ENCODE measurements around the gene DIS3L2. TPM values are rescaled to one million over a fixed set of nuclear protein-coding genes. Genes with fewer than 3 reads are reported as not detected.

The DIS3L2 gene
- total RNA-seq, 2 experiments from 2014 or later, result 25.6 to 34.5 TPM

DNA sequence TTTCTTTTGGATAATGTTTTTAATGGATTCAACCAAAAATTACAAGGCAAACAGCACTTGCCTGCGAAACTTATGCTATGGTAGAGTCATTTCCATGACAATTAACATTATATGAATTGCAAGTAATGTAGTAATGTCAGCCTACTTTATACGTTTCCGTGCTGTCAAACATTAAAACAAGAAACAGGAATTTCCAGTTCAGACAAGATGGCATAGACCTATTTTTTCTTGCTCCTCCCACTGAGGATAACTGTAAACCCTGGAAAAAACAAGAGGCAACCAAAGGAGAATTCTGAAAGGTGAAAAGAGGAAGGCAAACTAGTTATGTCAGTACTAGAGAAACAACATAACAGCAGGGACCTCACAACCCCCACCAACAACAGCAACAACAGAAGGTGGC is 170.7 kb downstream of the DIS3L2 start:
- H3K4me3 Mint-ChIP-seq, result no peak overlapping the region
- intact Hi-C loops (cut with DNase I, micrococcal nuclease), result no loop called here
- ChIA-PET CTCF (no interaction called here), POLR2A (interaction anchor here (0.7 kb wide), 1 partner anchor 178 kb away, joined by 3 read pairs; no protein-coding TSS in a partner anchor)
- H3K36me3 Mint-ChIP-seq (ENCODE audit: low read depth), result peaks cover 6% of the 10 kb centered on the region
- no peak overlapping the region for H3K27ac Mint-ChIP-seq
- H3K9me3 Mint-ChIP-seq (ENCODE audit: low read depth), result no peaks in the 10 kb centered on the region
- no peak for DNase-seq
- H3K4me1 Mint-ChIP-seq, result peaks cover 11% of the 10 kb centered on the region
- H3K27me3 Mint-ChIP-seq, result no peaks in the 10 kb centered on the region
- ATAC-seq, result no peak

DNA sequence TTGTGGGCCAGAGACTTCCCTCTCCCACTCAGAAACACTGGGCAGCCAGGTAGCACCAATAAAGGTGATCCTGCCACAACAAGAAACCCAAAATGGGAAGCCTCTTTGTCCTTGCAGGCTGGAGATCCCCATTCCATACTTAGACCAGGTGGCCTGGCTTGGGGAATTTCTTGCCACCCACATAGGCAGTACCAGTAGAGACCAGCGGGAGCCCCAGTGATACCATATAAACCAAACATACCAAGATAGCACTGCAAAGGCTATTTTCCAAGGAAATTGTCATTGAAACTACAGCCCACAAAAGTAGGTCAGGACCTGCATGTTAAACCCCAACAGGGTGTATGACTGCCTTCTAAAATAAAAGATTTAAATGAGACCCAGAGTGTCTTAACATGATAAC is 171.6 kb downstream of the DIS3L2 start:
- intact Hi-C loops (cut with DNase I, micrococcal nuclease), result no loop called here
- Mint-ChIP-seq H3K27ac (no peak overlapping the region), H3K9me3 (ENCODE audit: low read depth) (no peaks in the 10 kb centered on the region), H3K4me1 (peaks cover 18% of the 10 kb centered on the region), H3K4me3 (no peak overlapping the region), H3K36me3 (ENCODE audit: low read depth) (peaks cover 6% of the 10 kb centered on the region), H3K27me3 (no peaks in the 10 kb centered on the region)
- ATAC-seq, result no peak
- ChIA-PET POLR2A (no interaction called here), CTCF (no interaction called here)
- DNase-seq, result no peak

DNA sequence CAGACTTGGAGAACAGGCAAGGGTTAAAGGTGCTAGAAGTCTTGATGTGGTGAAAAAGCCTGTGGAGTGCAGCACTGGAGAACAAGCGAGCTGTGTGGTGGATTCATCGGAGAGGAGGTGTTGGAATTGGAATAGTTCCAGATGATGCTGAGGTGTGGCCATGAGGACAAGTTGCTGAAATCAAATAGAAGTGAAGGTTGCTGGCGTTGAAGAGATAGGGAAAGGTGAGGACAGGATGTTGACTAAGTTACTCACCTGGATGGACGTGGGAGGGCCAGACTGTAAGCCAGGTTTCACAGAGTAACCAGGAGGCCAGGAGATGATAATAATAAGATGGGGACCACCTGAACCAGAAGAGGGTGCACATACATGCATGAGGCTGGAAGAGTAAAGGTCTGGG is 173.4 kb downstream of the DIS3L2 start:
- ChIA-PET CTCF (interaction anchor here (0.6 to 1.3 kb wide), 2 partner anchors 234 to 304 kb away, joined by 4 read pairs; no protein-coding TSS in a partner anchor), POLR2A (no interaction called here)
- no peak overlapping the region for H3K4me3 Mint-ChIP-seq
- ATAC-seq (no peak), DNase-seq (no peak)
- no peaks in the 10 kb centered on the region for H3K27me3 Mint-ChIP-seq
- H3K27ac Mint-ChIP-seq, result no peak overlapping the region
- intact Hi-C loops (cut with DNase I, micrococcal nuclease), result no loop called here
- H3K36me3 Mint-ChIP-seq (ENCODE audit: low read depth), result peaks cover 8% of the 10 kb centered on the region
- H3K9me3 Mint-ChIP-seq (ENCODE audit: low read depth), result no peaks in the 10 kb centered on the region
- peaks cover 34% of the 10 kb centered on the region for H3K4me1 Mint-ChIP-seq

DNA sequence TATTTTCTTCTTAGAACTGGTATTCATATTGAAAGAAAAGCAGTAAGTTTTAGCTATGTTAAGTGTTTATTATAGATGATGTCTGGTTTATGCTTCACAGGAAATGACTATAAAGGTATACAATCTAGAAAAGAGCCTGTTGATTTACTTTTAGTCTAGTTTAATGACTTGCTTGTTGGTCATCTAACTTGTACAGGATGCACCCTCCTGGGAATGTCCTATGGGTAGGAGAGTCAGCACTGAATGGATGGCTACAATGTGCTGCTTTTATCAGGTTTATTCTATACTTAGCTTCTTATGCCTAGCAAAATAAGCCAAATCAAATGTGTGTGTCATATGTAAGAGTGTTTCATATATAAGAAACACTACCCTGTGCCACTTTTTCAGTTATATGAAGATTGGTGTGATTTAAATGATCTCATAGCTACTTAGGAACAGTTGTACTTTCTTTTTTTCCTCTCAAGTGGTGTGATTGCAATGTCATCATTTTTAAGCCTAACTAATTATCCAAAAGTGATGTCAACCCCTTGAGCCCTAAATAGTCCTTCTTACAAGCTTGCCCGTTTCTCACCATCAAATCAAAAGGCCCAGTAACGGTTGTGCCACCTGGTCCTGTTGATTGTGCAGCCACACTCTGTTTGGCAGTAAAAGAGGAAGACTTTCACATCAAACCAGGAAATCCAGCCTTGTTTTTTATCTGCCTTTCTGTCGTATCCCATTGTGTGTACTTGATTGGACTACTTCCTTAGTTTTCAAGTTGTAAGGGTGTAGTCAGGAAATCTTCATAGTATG is 176.0 kb downstream of the DIS3L2 start:
- intact Hi-C loops (cut with DNase I, micrococcal nuclease), result no loop called here
- DNase-seq, result no peak
- H3K27ac Mint-ChIP-seq, result no peak overlapping the region
- ATAC-seq, result peak; percentile 34
- H3K4me3 Mint-ChIP-seq, result no peak overlapping the region
- no peaks in the 10 kb centered on the region for H3K27me3 Mint-ChIP-seq
- H3K4me1 Mint-ChIP-seq, result peaks cover 42% of the 10 kb centered on the region
- POLR2A ChIA-PET, result no interaction called here
- CTCF ChIA-PET, result interaction anchor here (0.6 to 6.5 kb wide), 3 partner anchors 91 to 231 kb away, joined by 3 to 67 read pairs (median 5); partner anchors contain the start of gene NPPC
- peaks cover 2% of the 10 kb centered on the region for H3K36me3 Mint-ChIP-seq (ENCODE audit: low read depth)
- H3K9me3 Mint-ChIP-seq (ENCODE audit: low read depth), result no peaks in the 10 kb centered on the region

DNA sequence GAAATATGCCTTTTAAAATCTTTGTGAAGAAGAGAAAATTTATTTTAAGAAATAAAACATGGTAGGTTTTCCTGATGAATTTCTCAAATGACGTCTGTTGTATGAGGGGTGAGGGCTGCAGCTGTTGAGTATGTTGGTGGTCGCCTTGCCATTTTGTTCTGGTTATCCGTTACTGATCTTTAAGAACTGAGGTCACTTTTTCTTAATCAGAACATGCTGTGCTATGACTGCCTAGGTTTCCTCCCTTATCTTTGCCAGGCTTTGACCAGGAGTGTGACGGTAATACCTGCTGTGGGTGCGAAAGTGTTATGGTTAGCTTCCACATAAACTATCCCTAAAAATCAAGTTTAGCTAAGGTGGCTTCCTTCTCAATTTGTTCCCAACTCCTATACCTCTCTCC is 176.9 kb downstream of the DIS3L2 start:
- Mint-ChIP-seq H3K4me3 (no peak overlapping the region), H3K27ac (no peak overlapping the region), H3K27me3 (no peaks in the 10 kb centered on the region), H3K36me3 (ENCODE audit: low read depth) (peaks cover 2% of the 10 kb centered on the region), H3K4me1 (peaks cover 42% of the 10 kb centered on the region), H3K9me3 (ENCODE audit: low read depth) (no peaks in the 10 kb centered on the region)
- no peak for DNase-seq
- no peak for ATAC-seq
- POLR2A ChIA-PET, result no interaction called here
- intact Hi-C loops (cut with DNase I, micrococcal nuclease), result no loop called here
- CTCF ChIA-PET, result interaction anchor here (0.8 to 6.5 kb wide), 4 partner anchors 90 to 233 kb away, joined by 3 to 67 read pairs (median 4); partner anchors contain the start of gene NPPC

DNA sequence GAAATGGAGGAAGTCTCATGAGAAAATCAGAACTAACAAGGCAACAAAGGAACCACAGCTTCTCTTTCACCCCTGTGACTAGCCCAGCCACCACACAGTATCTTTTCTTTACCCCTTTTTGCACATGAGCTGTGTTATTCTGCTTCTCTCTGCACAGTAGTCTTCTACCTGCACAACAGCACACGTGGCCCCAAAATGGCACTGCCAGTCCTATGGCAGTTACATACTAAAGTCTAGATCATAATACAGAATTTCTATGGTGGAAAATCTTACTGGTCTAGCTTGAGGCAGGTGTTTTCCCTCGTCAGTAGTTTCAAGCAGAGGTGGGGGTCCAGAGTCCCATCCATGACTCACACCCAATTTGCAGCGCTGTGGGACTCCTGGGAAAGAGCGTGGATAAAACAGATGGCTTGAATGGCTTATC is 177.7 kb downstream of the DIS3L2 start:
- CTCF ChIA-PET, result interaction anchor here (0.8 to 6.5 kb wide), 4 partner anchors 12 to 233 kb away, joined by 3 to 67 read pairs (median 6); partner anchors contain the start of gene NPPC
- peak; percentile 11 for DNase-seq
- peaks cover 42% of the 10 kb centered on the region for H3K4me1 Mint-ChIP-seq

DNA sequence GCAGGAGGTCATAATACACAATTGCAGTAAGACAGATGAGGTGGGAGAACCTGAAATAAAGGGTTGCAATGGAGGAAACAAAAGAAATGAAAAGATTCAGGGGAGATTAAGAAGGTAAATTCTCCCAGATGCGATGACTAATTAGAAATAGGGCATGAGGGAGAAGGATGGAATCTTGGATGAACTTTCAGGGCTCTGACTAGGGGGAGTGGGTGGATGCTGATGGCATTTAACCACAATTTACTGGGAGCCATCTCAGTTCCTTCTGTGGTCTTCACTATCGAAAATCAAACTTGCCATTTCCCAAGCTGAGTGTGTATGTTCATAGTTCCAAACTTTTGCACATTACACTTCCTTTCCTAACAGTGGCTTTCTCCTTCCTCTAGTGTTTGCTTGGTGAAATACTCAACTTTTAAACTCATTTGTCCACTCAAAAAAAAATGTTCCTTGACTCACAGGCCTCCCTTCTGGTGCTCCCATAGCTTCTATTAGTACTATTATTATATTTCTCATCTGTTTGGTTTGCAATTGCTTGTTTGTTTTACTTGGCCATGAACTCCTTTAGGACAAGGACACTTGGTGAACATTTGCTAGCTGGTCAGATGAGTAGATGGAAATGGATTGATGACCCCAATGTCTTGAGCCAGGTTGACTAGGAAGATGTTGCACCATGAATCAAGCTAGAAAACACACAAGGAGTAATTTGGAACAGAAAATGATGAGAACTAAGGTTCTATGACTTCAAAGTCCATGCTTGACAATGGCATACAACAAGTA is 178.5 kb downstream of the DIS3L2 start:
- Mint-ChIP-seq H3K9me3 (ENCODE audit: low read depth) (no peaks in the 10 kb centered on the region), H3K36me3 (ENCODE audit: low read depth) (peaks cover 7% of the 10 kb centered on the region), H3K27me3 (no peaks in the 10 kb centered on the region), H3K27ac (no peak overlapping the region), H3K4me1 (peaks cover 43% of the 10 kb centered on the region), H3K4me3 (no peak overlapping the region)
- intact Hi-C loops (cut with DNase I, micrococcal nuclease), result loop anchor here (5.0 to 10.0 kb wide), 3 partner anchors 185 to 302 kb away; no protein-coding TSS in a partner anchor
- no peak for ATAC-seq
- CTCF ChIA-PET, result interaction anchor here (0.7 to 6.5 kb wide), 9 partner anchors 9 to 530 kb away, joined by 3 to 67 read pairs (median 4); partner anchors contain the start of gene NPPC
- POLR2A ChIA-PET, result interaction anchor here (0.6 kb wide), 1 partner anchor 52 kb away, joined by 5 read pairs; no protein-coding TSS in a partner anchor
- DNase-seq, result no peak

More for the DNA sequence above, 177.7 kb downstream of the DIS3L2 start:
- POLR2A ChIA-PET, result interaction anchor here (0.6 kb wide), 1 partner anchor 51 kb away, joined by 5 read pairs; no protein-coding TSS in a partner anchor
- ATAC-seq, result peak; percentile 64
- no peaks in the 10 kb centered on the region for H3K9me3 Mint-ChIP-seq (ENCODE audit: low read depth)
- H3K36me3 Mint-ChIP-seq (ENCODE audit: low read depth), result peaks cover 2% of the 10 kb centered on the region
- intact Hi-C loops (cut with DNase I, micrococcal nuclease), result no loop called here
- no peak overlapping the region for H3K4me3 Mint-ChIP-seq
- H3K27ac Mint-ChIP-seq, result no peak overlapping the region
- no peaks in the 10 kb centered on the region for H3K27me3 Mint-ChIP-seq

DNA sequence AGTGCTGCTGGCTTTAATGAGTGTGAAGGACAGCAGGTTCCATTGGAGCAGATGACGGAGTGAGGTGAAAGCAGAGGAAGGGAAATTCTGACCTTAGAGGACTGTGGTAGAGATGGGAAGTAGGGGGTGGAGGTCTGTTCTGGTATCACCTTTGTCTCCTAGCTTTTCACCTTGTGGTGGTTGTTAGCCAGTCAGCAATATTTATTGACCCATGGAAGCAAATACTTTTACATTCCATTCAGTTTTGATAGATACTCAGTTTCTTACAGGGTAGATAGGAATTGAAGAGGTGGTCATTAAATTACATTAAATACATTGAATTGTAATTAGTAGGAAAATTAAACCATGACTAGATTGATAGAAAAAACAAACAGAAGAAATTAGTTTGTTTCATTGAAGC is 180.1 kb downstream of the DIS3L2 start:
- Mint-ChIP-seq H3K36me3 (ENCODE audit: low read depth) (peaks cover 9% of the 10 kb centered on the region), H3K4me3 (no peak overlapping the region), H3K4me1 (peaks cover 37% of the 10 kb centered on the region), H3K27me3 (no peaks in the 10 kb centered on the region), H3K27ac (no peak overlapping the region), H3K9me3 (ENCODE audit: low read depth) (no peaks in the 10 kb centered on the region)
- DNase-seq (no peak), ATAC-seq (no peak)
- ChIA-PET CTCF (interaction anchor here (0.6 to 6.5 kb wide), 16 partner anchors 16 to 665 kb away, joined by 3 to 67 read pairs (median 3); partner anchors contain the start of gene NPPC), POLR2A (interaction anchor here (0.5 kb wide), 1 partner anchor 216 kb away, joined by 6 read pairs; no protein-coding TSS in a partner anchor)
- intact Hi-C loops (cut with DNase I, micrococcal nuclease), result loop anchor here (5.0 to 10.0 kb wide), 3 partner anchors 183 to 301 kb away; no protein-coding TSS in a partner anchor

DNA sequence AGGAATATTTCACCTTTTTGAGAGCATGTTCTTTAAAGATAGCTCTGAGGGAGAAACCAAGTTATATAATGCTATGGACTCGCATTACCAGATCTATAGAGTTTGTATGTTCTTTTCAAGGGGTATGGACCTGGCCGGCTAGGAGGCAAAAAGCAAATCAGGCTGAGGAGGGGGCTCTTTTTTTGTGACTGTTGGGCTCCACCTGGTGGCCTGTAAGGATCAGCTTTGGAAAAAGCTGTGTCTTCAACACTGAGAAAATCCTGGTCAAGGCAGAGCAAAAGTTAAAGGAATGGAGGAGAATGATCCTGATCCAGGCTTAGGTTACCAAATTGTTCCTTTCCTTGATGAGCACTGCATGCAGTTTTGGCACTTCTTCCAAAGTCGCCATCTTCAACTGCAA is 180.5 kb downstream of the DIS3L2 start:
- Mint-ChIP-seq H3K4me1 (peaks cover 37% of the 10 kb centered on the region), H3K9me3 (ENCODE audit: low read depth) (no peaks in the 10 kb centered on the region), H3K36me3 (ENCODE audit: low read depth) (peaks cover 9% of the 10 kb centered on the region), H3K4me3 (no peak overlapping the region), H3K27ac (no peak overlapping the region), H3K27me3 (no peaks in the 10 kb centered on the region)
- intact Hi-C loops (cut with DNase I, micrococcal nuclease), result loop anchor here (1.0 to 10.0 kb wide), 5 partner anchors 183 to 300 kb away; partner anchors contain the start of gene NPPC (in 2 of the 2)
- ChIA-PET POLR2A (interaction anchor here (0.5 kb wide), 1 partner anchor 217 kb away, joined by 6 read pairs; no protein-coding TSS in a partner anchor), CTCF (interaction anchor here (0.6 to 6.5 kb wide), 14 partner anchors 16 to 666 kb away, joined by 3 to 67 read pairs (median 3); partner anchors contain the start of gene NPPC)
- ATAC-seq (peak; percentile 57), DNase-seq (peak; percentile 61)

DNA sequence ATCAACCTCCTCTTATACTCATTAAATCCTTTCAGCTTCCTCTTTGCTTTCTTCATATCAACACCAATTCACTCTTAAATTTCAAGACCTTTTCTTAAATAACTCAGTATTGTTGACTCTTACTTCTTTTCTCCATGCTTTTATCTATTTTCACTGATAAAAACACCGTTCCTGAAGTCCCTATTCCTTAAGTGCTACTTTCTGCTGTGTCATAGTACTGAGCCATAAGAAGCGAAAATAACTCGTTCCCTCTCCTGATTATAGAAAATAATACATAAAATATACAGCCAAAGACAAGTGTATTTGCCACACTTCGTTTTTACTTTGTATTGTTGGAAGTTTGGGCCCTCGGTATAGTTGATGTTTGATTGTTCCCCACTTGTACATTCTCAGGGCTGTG is 181.0 kb downstream of the DIS3L2 start:
- intact Hi-C loops (cut with DNase I, micrococcal nuclease), result loop anchor here (1.0 to 10.0 kb wide), 5 partner anchors 182 to 300 kb away; partner anchors contain the start of gene NPPC (in 2 of the 2)
- ChIA-PET POLR2A (no interaction called here), CTCF (interaction anchor here (0.8 to 6.5 kb wide), 10 partner anchors 16 to 242 kb away, joined by 3 to 67 read pairs (median 4); partner anchors contain the start of gene NPPC)
- H3K4me1 Mint-ChIP-seq, result peaks cover 35% of the 10 kb centered on the region
- no peak for DNase-seq
- no peak for ATAC-seq
- H3K9me3 Mint-ChIP-seq (ENCODE audit: low read depth), result no peaks in the 10 kb centered on the region
- no peaks in the 10 kb centered on the region for H3K27me3 Mint-ChIP-seq
- no peak overlapping the region for H3K4me3 Mint-ChIP-seq
- H3K27ac Mint-ChIP-seq, result no peak overlapping the region
- H3K36me3 Mint-ChIP-seq (ENCODE audit: low read depth), result peaks cover 11% of the 10 kb centered on the region

DNA sequence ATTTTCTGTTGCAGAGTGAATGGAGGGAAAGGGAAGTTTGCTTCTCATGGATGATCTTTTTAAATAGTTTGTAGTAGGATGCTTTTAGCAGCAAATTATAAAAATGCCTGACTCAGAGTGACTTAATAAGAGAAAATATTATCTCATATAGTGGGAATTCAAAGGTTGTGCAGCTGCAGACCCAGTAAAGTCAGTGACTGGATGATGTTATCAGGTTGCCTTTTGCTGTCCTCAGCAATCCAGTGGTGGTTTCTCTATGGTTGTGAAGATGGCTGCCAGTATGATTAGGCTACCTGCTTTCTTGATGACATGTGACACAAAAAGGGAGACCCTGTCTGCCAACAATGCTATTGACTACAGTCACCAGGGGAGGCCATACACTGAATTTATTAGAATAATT is 184.8 kb downstream of the DIS3L2 start:
- intact Hi-C loops (cut with DNase I, micrococcal nuclease), result loop anchor here (5.0 to 10.0 kb wide), 2 partner anchors 179 to 286 kb away; no protein-coding TSS in a partner anchor
- no peak overlapping the region for H3K4me3 Mint-ChIP-seq
- H3K27ac Mint-ChIP-seq, result no peak overlapping the region
- peaks cover 8% of the 10 kb centered on the region for H3K36me3 Mint-ChIP-seq (ENCODE audit: low read depth)
- no peak for ATAC-seq
- POLR2A ChIA-PET, result no interaction called here
- no peak for DNase-seq
- peaks cover 8% of the 10 kb centered on the region for H3K4me1 Mint-ChIP-seq
- CTCF ChIA-PET, result interaction anchor here (1.1 to 1.2 kb wide), 2 partner anchors 10 to 26 kb away, joined by 3 read pairs; no protein-coding TSS in a partner anchor
- no peaks in the 10 kb centered on the region for H3K27me3 Mint-ChIP-seq
- H3K9me3 Mint-ChIP-seq (ENCODE audit: low read depth), result no peaks in the 10 kb centered on the region

Data from activated CD4-positive, alpha-beta T cell treated with anti-CD3 and anti-CD28 coated beads for 36 hours (primary cell).